Measurements from ENCODE around the gene ARSI.
"Not testable (repeated sequence)": the region's sequence is repeated elsewhere in the genome, so short reads cannot be mapped to it uniquely, and the experiment has no call there.

Gene ARSI

GRCh38 chr5:150253416-150254208, 49.1 kb downstream of the ARSI start:
- TF ChIP-seq CTCF (conservative IDR thresholded peaks at IDR 0.05; ENCODE audit: low read length): no peak
- H3K4me3 ChIP-seq (ENCODE audit: low read length): no peak overlapping the region
- DNase-seq (ENCODE audit: low read depth): no peak

- TF ChIP-seq CTCF (conservative IDR thresholded peaks at IDR 0.05; ENCODE audit: low read length): no peak
- no peak for DNase-seq (ENCODE audit: low read depth)
- no peak overlapping the region for H3K4me3 ChIP-seq (ENCODE audit: low read length)
Observed at GRCh38 chr5:150252489-150252888, 50.2 kb downstream of the ARSI start.

- TF ChIP-seq CTCF (conservative IDR thresholded peaks at IDR 0.05; ENCODE audit: low read length): no peak
- DNase-seq (ENCODE audit: low read depth): no peak
- no peak overlapping the region for H3K4me3 ChIP-seq (ENCODE audit: low read length)
Observed at GRCh38 chr5:150251504-150251903, 51.2 kb downstream of the ARSI start.

- no peak for DNase-seq (ENCODE audit: low read depth)
- no peak for TF ChIP-seq CTCF (conservative IDR thresholded peaks at IDR 0.05; ENCODE audit: low read length)
- no peak overlapping the region for H3K4me3 ChIP-seq (ENCODE audit: low read length)
Observed at GRCh38 chr5:150249744-150250143, 53.0 kb downstream of the ARSI start.

GRCh38 chr5:150248946-150249345, 53.8 kb downstream of the ARSI start:
- no peak overlapping the region for H3K4me3 ChIP-seq (ENCODE audit: low read length)
- no peak for DNase-seq (ENCODE audit: low read depth)
- no peak for TF ChIP-seq CTCF (conservative IDR thresholded peaks at IDR 0.05; ENCODE audit: low read length)

GRCh38 chr5:150248493-150248892, 54.2 kb downstream of the ARSI start:
- H3K4me3 ChIP-seq (ENCODE audit: low read length); DNase-seq (ENCODE audit: low read depth): not testable (repeated sequence)

- DNase-seq (ENCODE audit: low read depth): no peak
- TF ChIP-seq CTCF (conservative IDR thresholded peaks at IDR 0.05; ENCODE audit: low read length): no peak
- no peak overlapping the region for H3K4me3 ChIP-seq (ENCODE audit: low read length)
Observed at GRCh38 chr5:150247726-150248125, 55.0 kb downstream of the ARSI start.

Measured in AG10803 (cell line).